Neural cell (in vitro differentiated cells): Measurements from ENCODE around the gene NUBPL. TPM values are rescaled to one million over a fixed set of nuclear protein-coding genes. Genes with fewer than 3 reads are reported as not detected.

ENCODE experiments used
- H2AFZ ChIP-seq: fragments of 200-600, 300-800 bp; sonication (generic), shearing (Covaris generic); 2 replicates; pipeline ENCODE4 v1.6.0; 2014; ENCODE audit warnings: low read depth, mild to moderate bottlenecking, antibody characterized with exemption, low read length, moderate library complexity
- H3F3A ChIP-seq: fragments of 200-600 bp; shearing (Covaris generic); 2 replicates; pipeline ENCODE4 v1.6.1; 2016; ENCODE audit warnings: mild to moderate bottlenecking, moderate library complexity, mixed read lengths, antibody characterized with exemption, low read length; ENCODE audit not compliant: insufficient read depth, poor library complexity, severe bottlenecking
- H3K27ac ChIP-seq: fragments of 200-600, 300-800 bp; sonication (generic), shearing (Covaris generic); 2 replicates; pipeline ENCODE4 v1.5.1; 2014; ENCODE audit warnings: mild to moderate bottlenecking, low read length, moderate library complexity
- H3K27me3 ChIP-seq: fragments of 300-800, 200-600 bp; sonication (generic), shearing (Covaris generic); 2 replicates; pipeline ENCODE4 v1.6.0; 2014; ENCODE audit warnings: mild to moderate bottlenecking, low read depth, low read length, moderate library complexity; ENCODE audit not compliant: insufficient read depth
- H3K36me3 ChIP-seq: fragments of 300-800, 200-600 bp; sonication (generic), shearing (Covaris generic); 2 replicates; pipeline ENCODE4 v1.5.1; 2014; ENCODE audit warnings: mild to moderate bottlenecking, antibody characterized with exemption, low read length, moderate library complexity; ENCODE audit not compliant: insufficient read depth
- H3K4me2 ChIP-seq: fragments of 300-800, 200-600 bp; sonication (generic), shearing (Covaris generic); 2 replicates; pipeline ENCODE4 v1.6.0; 2014; ENCODE audit warnings: mild to moderate bottlenecking, low read length
- H3K4me3 ChIP-seq: fragments of 300-800, 200-600 bp; sonication (generic), shearing (Covaris generic); 2 replicates; pipeline ENCODE4 v1.5.1; 2014; ENCODE audit warnings: mild to moderate bottlenecking, low read length, moderate library complexity
- H3K79me2 ChIP-seq: fragments of 200-600 bp; shearing (Covaris generic); replicated peaks from 2 replicates; pipeline ENCODE4 v1.6.0; 2014; ENCODE audit warnings: mild to moderate bottlenecking, low read length, moderate library complexity; ENCODE audit not compliant: insufficient read depth
- H3K9ac ChIP-seq: fragments of 300-800, 200-600 bp; sonication (generic), shearing (Covaris generic); 2 replicates; pipeline ENCODE4 v1.6.1; 2016; ENCODE audit warnings: mild to moderate bottlenecking, low read length, mixed read lengths
- H3K9me2 ChIP-seq: fragments of 200-600 bp; shearing (Covaris generic); 2 replicates; pipeline ENCODE4 v1.6.1; 2016; ENCODE audit warnings: mild to moderate bottlenecking, low read length, mixed read lengths; ENCODE audit not compliant: insufficient read depth
- H3K9me3 ChIP-seq: fragments of 200-600, 300-800 bp; sonication (generic), shearing (Covaris generic); 2 replicates; pipeline ENCODE4 v1.6.1; 2016; ENCODE audit warnings: mild to moderate bottlenecking, mixed run types, low read length, moderate library complexity, mixed read lengths
- H4K20me1 ChIP-seq: fragments of 200-600 bp; shearing (Covaris generic); 2 replicates; pipeline ENCODE4 v1.6.1; 2016; ENCODE audit warnings: mild to moderate bottlenecking, mixed run types; ENCODE audit not compliant: insufficient read depth
- CTCF ChIP-seq: fragments of 450-650 bp; IDR thresholded peaks from 2 replicates; pipeline ENCODE4 v1.5.1; 2014; ENCODE audit warnings: antibody characterized with exemption, mild to moderate bottlenecking, moderate library complexity; ENCODE audit not compliant: poor library complexity, severe bottlenecking
- EP300 ChIP-seq: fragments of 450-650 bp; conservative IDR thresholded peaks from 2 replicates; pipeline ENCODE4 v1.6.1; 2014; ENCODE audit warnings: antibody characterized with exemption, mild to moderate bottlenecking, moderate library complexity; ENCODE audit not compliant: poor library complexity, severe bottlenecking
- EZH2 ChIP-seq: fragments of 200-600, 300-800 bp; shearing (Covaris generic), sonication (generic); IDR thresholded peaks from 2 replicates; pipeline ENCODE4 v1.6.1; 2014; ENCODE audit warnings: antibody characterized with exemption, low read length, borderline replicate concordance, mild to moderate bottlenecking; ENCODE audit not compliant: insufficient read depth, poor library complexity, severe bottlenecking
- MXI1 ChIP-seq: fragments of 450-650 bp; conservative IDR thresholded peaks from 2 replicates; pipeline ENCODE4 v1.6.1; 2014; ENCODE audit warnings: antibody characterized with exemption, mild to moderate bottlenecking; ENCODE audit not compliant: poor library complexity, severe bottlenecking
- POLR2AphosphoS5 ChIP-seq: IDR thresholded peaks from 2 replicates; pipeline ENCODE4 v1.6.1; 2012
- RAD21 ChIP-seq: fragments of 450-650 bp; conservative IDR thresholded peaks from 2 replicates; pipeline ENCODE4 v1.6.1; 2014; ENCODE audit warnings: antibody characterized with exemption, mild to moderate bottlenecking, moderate library complexity
- SMC3 ChIP-seq: fragments of 450-650 bp; conservative IDR thresholded peaks from 2 replicates; pipeline ENCODE4 v1.6.1; 2014; ENCODE audit warnings: antibody characterized with exemption, mild to moderate bottlenecking, moderate library complexity; ENCODE audit not compliant: poor library complexity
- TAF1 ChIP-seq: IDR thresholded peaks from 2 replicates; pipeline ENCODE4 v1.6.1; 2012; ENCODE audit warnings: low read depth
- polyA plus RNA-seq: library from polyadenylated mRNA; depleted of rRNA; stranded (reverse); fragments of >200 nt; gene quantifications from 2 replicates; pipeline ENCODE4 v1.2.3, GENCODE V29; 2014
- TF ChIP-seq, protein P1 (sequence below): IDR thresholded peaks from 2 replicates; pipeline ENCODE4 v1.6.1; 2012; ENCODE audit warnings: borderline replicate concordance

NUBPL gene
- polyA plus RNA-seq, 1 donor from 2014 or later, result 3.1 TPM

DNA sequence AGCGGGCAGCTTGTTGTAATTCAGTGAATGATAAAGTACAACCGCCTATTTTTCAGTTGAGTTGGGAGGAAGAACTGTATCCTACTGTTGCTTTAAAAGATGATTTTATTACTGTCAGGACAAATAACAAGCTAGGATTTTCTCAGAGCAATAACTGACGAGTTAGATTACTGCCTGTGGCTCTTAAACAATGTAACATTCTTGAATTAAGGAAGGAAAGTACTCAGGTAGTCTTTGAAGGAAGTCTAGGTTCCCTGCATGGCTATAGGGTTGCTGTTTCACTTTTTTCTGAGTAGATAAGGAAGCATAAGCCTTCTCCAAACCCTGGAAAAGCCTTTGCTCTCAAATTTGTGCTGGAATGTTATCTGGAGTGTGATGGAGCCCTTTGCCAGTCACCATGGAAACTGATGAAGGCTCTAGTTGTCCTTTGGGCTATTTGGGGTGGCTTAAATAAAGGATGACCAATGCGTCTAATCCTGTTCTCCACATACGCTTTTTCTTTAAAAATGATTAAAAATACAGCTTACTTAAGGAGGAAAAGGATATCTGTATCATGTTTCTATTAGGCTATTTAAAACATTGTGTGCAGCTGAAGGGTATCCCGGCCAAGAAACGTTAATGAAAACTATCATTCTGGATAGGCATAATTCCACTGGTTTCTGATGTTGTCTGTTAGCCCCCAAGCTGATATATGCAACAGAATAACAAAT is 17.7 kb downstream of the NUBPL start (continued):
- no peak for TF ChIP-seq SMC3
- no peak for TF ChIP-seq EP300
- TF ChIP-seq EZH2, result no peak

DNA sequence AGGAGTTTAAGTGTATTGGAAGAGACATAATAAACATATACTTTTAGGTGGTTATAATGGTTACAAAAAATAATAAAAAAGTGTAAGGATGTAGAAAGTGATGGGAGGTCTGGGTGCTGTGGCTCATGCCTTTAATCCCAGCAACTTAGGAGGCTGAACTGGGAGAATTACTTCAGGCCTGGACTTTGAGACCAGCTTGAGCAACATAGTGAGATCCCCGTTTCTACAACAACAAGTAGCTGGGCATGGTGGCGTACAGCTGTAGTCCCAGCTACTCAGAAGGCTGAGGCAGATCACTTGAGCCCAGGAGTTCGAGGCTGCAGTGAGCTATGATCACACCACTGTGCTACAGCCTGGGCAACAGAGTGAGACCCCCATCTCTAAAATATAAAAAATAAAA is 19.0 kb downstream of the NUBPL start:
- no peak overlapping the region for H3K4me3 ChIP-seq
- TF ChIP-seq MXI1, result no peak
- TF ChIP-seq POLR2AphosphoS5, result no peak
- no peak for TF ChIP-seq EP300
- no peak for TF ChIP-seq TAF1
- TF ChIP-seq, protein P1, sequence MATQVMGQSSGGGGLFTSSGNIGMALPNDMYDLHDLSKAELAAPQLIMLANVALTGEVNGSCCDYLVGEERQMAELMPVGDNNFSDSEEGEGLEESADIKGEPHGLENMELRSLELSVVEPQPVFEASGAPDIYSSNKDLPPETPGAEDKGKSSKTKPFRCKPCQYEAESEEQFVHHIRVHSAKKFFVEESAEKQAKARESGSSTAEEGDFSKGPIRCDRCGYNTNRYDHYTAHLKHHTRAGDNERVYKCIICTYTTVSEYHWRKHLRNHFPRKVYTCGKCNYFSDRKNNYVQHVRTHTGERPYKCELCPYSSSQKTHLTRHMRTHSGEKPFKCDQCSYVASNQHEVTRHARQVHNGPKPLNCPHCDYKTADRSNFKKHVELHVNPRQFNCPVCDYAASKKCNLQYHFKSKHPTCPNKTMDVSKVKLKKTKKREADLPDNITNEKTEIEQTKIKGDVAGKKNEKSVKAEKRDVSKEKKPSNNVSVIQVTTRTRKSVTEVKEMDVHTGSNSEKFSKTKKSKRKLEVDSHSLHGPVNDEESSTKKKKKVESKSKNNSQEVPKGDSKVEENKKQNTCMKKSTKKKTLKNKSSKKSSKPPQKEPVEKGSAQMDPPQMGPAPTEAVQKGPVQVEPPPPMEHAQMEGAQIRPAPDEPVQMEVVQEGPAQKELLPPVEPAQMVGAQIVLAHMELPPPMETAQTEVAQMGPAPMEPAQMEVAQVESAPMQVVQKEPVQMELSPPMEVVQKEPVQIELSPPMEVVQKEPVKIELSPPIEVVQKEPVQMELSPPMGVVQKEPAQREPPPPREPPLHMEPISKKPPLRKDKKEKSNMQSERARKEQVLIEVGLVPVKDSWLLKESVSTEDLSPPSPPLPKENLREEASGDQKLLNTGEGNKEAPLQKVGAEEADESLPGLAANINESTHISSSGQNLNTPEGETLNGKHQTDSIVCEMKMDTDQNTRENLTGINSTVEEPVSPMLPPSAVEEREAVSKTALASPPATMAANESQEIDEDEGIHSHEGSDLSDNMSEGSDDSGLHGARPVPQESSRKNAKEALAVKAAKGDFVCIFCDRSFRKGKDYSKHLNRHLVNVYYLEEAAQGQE, result no peak
- TF ChIP-seq RAD21, result no peak
- TF ChIP-seq EZH2, result no peak
- no peak for TF ChIP-seq SMC3
- no peak for TF ChIP-seq CTCF
- no peaks in the 10 kb centered on the region for H3F3A ChIP-seq
- H3K36me3 ChIP-seq, result no peaks in the 10 kb centered on the region
- no peak overlapping the region for H3K27ac ChIP-seq
- H2AFZ ChIP-seq, result no peak overlapping the region
- H4K20me1 ChIP-seq, result no peaks in the 10 kb centered on the region
- no peak overlapping the region for H3K9ac ChIP-seq
- no peak overlapping the region for H3K4me2 ChIP-seq
- no peaks in the 10 kb centered on the region for H3K9me3 ChIP-seq
- no peaks in the 10 kb centered on the region for H3K9me2 ChIP-seq
- no peaks in the 10 kb centered on the region for H3K79me2 ChIP-seq
- H3K27me3 ChIP-seq, result no peaks in the 10 kb centered on the region

DNA sequence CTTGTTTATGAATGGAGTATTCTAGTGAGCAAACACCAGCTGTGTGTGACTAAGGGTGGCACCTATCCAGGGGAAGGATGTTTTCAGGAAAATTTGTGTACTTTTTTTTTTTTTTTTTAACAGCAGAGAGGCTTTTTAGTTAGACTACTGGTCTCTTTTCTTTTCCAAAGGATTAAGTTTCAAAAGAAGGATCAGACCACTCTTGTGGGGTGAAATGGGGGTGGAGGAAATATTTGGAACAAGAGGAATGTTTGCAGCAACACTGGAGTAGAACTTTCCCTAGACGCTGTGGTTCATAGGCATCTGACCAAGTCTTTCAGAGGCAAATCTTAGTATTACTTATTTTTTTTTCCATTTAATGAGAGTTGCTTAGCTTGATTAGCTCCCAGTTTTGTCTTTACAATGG is 21.1 kb downstream of the NUBPL start:
- TF ChIP-seq EZH2 (no peak), RAD21 (no peak), CTCF (no peak), MXI1 (no peak)
- Histone ChIP-seq H3K4me2 (no peak overlapping the region), H3K9ac (no peak overlapping the region), H3K36me3 (no peaks in the 10 kb centered on the region), H3K79me2 (no peaks in the 10 kb centered on the region), H2AFZ (no peak overlapping the region), H3K27me3 (no peaks in the 10 kb centered on the region), H3F3A (no peaks in the 10 kb centered on the region), H3K9me2 (no peaks in the 10 kb centered on the region), H3K27ac (no peak overlapping the region), H3K9me3 (no peaks in the 10 kb centered on the region), H4K20me1 (no peaks in the 10 kb centered on the region), H3K4me3 (no peak overlapping the region)
